Spleen (tissue), 11 donors: Measurements from ENCODE around the gene CCDC141. TPM values are rescaled to one million over a fixed set of nuclear protein-coding genes. Genes with fewer than 3 reads are reported as not detected.

Experiments used
- DNase-seq: peaks from one replicate; pipeline ENCODE4 v3.0.0-alpha.2; 2020
- H3K27ac ChIP-seq, 8 donors: fragments of 200-600 bp; sonication (generic) in 7 of 8; 1 replicate in 4 of 8; 2 replicates in 4 of 8; pipeline versions ENCODE4 v1.5.0 to v1.8.0; 2016 to 2021; ENCODE audit warnings: inconsistent platforms in 4 of 8, mild to moderate bottlenecking in 4 of 8, moderate library complexity in 1 of 8
- H3K27me3 ChIP-seq, 7 donors: fragments of 200-600 bp; sonication (generic) in 6 of 7; replicated peaks in 1 of 7; 1 replicate in 4 of 7; 2 replicates in 3 of 7; pipeline versions ENCODE4 v1.5.0 to v1.8.0; 2016 to 2021; ENCODE audit warnings: inconsistent platforms in 3 of 7, mild to moderate bottlenecking in 1 of 7
- H3K36me3 ChIP-seq, 6 donors: fragments of 200-600 bp; sonication (generic) in 5 of 6; 1 replicate in 4 of 6; 2 replicates in 2 of 6; pipeline versions ENCODE4 v1.5.0 to v1.8.0; 2016 to 2021; ENCODE audit warnings: inconsistent platforms in 2 of 6
- H3K4me1 ChIP-seq, 6 donors: fragments of 200-600 bp; sonication (generic) in 5 of 6; 1 replicate in 3 of 6; 2 replicates in 3 of 6; pipeline versions ENCODE4 v1.5.0 to v1.8.0; 2016 to 2021; ENCODE audit warnings: inconsistent platforms in 3 of 6
- H3K4me3 ChIP-seq, 8 donors: fragments of 200-600 bp; sonication (generic) in 7 of 8; 1 replicate in 4 of 8; 2 replicates in 4 of 8; pipeline versions ENCODE4 v1.5.0 to v1.8.0; 2016 to 2021; ENCODE audit warnings: inconsistent platforms in 4 of 8, mild to moderate bottlenecking in 4 of 8, moderate library complexity in 2 of 8
- H3K9me3 ChIP-seq, 8 donors: fragments of 200-600 bp; sonication (generic) in 7 of 8; 1 replicate in 4 of 8; 2 replicates in 4 of 8; pipeline versions ENCODE4 v1.5.0 to v1.8.0; 2016 to 2021; ENCODE audit warnings: inconsistent platforms in 4 of 8
- POLR2A ChIP-seq, 3 donors: fragments of 450-650 bp; IDR thresholded peaks; one replicate each; pipeline ENCODE4 v1.5.1; 2017; ENCODE audit warnings: antibody characterized with exemption in 3 of 3, mild to moderate bottlenecking in 1 of 3
- POLR2AphosphoS5 ChIP-seq, 3 donors: sonication (generic); formaldehyde crosslinking; IDR thresholded peaks; one replicate each; pipeline ENCODE4 v1.5.1; 2017; ENCODE audit warnings: antibody characterized with exemption in 3 of 3
- WGBS, 5 donors: extraction: QIAGEN DNeasy Blood & Tissue Kit in 3 of 5; methylation state at CpG; one replicate each; pipeline versions ENCODE4 v1.1.5 to v1.1.7; 2013 to 2018; 5-methylcytosine and 5-hydroxymethylcytosine counted together
- intact Hi-C: fragments of 100-400 bp; cut with DNase I; formaldehyde crosslinking; loops from one replicate; pipeline ENCODE4 v1.15.0; 2023; ENCODE audit warnings: low total_unique reads
- polyA plus RNA-seq, 3 donors: library from polyadenylated mRNA; stranded (reverse); fragments of 200-250 nt; gene quantifications; one replicate each; pipeline ENCODE4 v1.2.1, GENCODE V29; 2013
- total RNA-seq, 7 donors: library from RNA; depleted of rRNA in 3 of 7; stranded (reverse); fragments of >200 nt in 3 of 7; fragmentation: NEBNext Ultra II Directional in 4 of 7; extraction: Animal tissue kit (Norgen Biotek cat#: 25700) in 4 of 7; gene quantifications; one replicate each; pipeline versions ENCODE4 v1.1.0 to v1.2.1, GENCODE V29; 2016 to 2021
- TF ChIP-seq, protein P1 (sequence below), 11 experiments: fragments of 200-600 bp in 7 of 11; fragments of 450-650 bp in 4 of 11; sonication (generic) in 4 of 11; IDR thresholded peaks in 8 of 11; conservative IDR thresholded peaks in 3 of 11; 1 replicate in 7 of 11; 2 replicates in 4 of 11; pipeline versions ENCODE4 v1.4.0 to v1.8.0; 2016 to 2021; ENCODE audit warnings: antibody characterized with exemption in 11 of 11, inconsistent platforms in 4 of 11, mild to moderate bottlenecking in 1 of 11
- donor health status: healthy with polysubstance abuse.
- donor health status: DM: no; HTN: no; CAD: no; lungs with moderate emphysema.
- donor health status: DM: no; HTN: no; CAD: no.
- donor health status: Bipolar disorder and iron deficiency.
- donor health status: healthy.
- donor health status: DM: no; HTN: no; CAD: no.
- donor health status: DM: yes; HTN: yes; CAD: no.

CCDC141 gene
- total and polyA plus RNA-seq, 10 donors: 0.29 to 21.3 (median 11.4) TPM

DNA sequence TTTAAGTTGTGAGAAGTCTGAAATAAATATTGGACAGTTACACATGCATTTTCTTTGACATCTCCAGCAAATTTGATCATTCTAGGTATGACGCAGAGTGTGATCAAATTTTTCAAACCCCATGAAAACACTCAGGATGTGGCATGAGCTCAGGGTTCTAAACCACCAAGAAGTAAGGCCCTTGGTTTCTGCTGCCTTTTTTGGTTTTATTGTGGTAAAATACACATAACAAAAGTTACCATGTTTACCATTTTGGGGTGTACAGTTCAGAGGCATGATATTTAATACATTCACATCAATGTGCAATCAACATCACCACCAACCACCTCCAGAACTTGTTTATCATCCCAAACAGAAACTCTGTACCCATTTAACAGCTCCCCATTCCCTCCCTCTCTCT is 178.4 kb downstream of the CCDC141 start:
- 74 to 91% (median 78%) methylated on average over 1 of the region's 1 CpG for WGBS, 5 donors
- H3K4me1 ChIP-seq: peaks cover 0 to 6% (median 1%) of the 10 kb centered on the region in 6 donors
- H3K27ac ChIP-seq: no peak overlapping the region
- H3K9me3 ChIP-seq: no peaks in the 10 kb centered on the region
- TF ChIP-seq POLR2AphosphoS5 (IDR thresholded peaks at IDR 0.05): no peak
- TF ChIP-seq, protein P1, sequence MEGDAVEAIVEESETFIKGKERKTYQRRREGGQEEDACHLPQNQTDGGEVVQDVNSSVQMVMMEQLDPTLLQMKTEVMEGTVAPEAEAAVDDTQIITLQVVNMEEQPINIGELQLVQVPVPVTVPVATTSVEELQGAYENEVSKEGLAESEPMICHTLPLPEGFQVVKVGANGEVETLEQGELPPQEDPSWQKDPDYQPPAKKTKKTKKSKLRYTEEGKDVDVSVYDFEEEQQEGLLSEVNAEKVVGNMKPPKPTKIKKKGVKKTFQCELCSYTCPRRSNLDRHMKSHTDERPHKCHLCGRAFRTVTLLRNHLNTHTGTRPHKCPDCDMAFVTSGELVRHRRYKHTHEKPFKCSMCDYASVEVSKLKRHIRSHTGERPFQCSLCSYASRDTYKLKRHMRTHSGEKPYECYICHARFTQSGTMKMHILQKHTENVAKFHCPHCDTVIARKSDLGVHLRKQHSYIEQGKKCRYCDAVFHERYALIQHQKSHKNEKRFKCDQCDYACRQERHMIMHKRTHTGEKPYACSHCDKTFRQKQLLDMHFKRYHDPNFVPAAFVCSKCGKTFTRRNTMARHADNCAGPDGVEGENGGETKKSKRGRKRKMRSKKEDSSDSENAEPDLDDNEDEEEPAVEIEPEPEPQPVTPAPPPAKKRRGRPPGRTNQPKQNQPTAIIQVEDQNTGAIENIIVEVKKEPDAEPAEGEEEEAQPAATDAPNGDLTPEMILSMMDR (IDR thresholded peaks at IDR 0.05 in 8 of 11, conservative IDR thresholded peaks at IDR 0.05 in 3 of 11): no peak
- TF ChIP-seq POLR2A (IDR thresholded peaks at IDR 0.05): no peak
- intact Hi-C loops: no loop called here
- H3K4me3 ChIP-seq: no peak overlapping the region
- H3K27me3 ChIP-seq: no peaks in the 10 kb centered on the region
- H3K36me3 ChIP-seq: no peaks in the 10 kb centered on the region
- no peak for DNase-seq

DNA sequence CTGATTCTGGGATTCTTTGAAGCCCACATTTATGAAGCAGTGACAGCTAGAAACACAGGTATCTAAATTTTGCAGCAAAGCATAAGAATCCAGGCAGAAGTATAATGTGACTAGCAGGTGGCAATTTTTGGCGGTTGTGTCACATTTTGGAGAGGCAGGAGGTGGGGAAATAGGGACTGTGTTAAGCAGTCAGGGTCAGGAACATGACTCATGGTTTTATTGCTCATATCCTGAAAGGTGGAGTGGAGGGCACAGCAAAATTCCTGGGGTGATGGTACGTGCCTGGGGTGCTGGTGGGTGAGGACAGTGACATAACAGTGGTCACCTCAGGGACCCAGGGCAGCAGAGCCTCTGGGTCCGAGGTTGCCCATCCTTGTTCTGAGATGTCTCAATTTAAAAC is 179.2 kb downstream of the CCDC141 start:
- Histone ChIP-seq H3K36me3 (no peaks in the 10 kb centered on the region), H3K9me3 (no peaks in the 10 kb centered on the region), H3K27ac (no peak overlapping the region), H3K4me3 (no peak overlapping the region), H3K27me3 (no peaks in the 10 kb centered on the region), H3K4me1 (peaks cover 0 to 6% (median 1%) of the 10 kb centered on the region in 6 donors)
- WGBS, 5 donors: 43 to 71% (median 53%) methylated on average over 3 of the region's 3 CpGs
- intact Hi-C loops: no loop called here
- TF ChIP-seq POLR2A (IDR thresholded peaks at IDR 0.05) (no peak), POLR2AphosphoS5 (IDR thresholded peaks at IDR 0.05) (no peak)
- TF ChIP-seq, protein P1 (IDR thresholded peaks at IDR 0.05 in 8 of 11, conservative IDR thresholded peaks at IDR 0.05 in 3 of 11): no peak
- no peak for DNase-seq

GRCh38 chr2:178865999-178866398 is 183.9 kb downstream of the CCDC141 start:
- intact Hi-C loops: no loop called here
- peaks cover 0 to 15% (median 6%) of the 10 kb centered on the region in 6 donors for H3K4me1 ChIP-seq
- no peak for DNase-seq
- WGBS, 5 donors: 93 to 98% (median 95%) methylated on average over 2 of the region's 2 CpGs
- TF ChIP-seq POLR2AphosphoS5 (IDR thresholded peaks at IDR 0.05): no peak
- no peak for TF ChIP-seq POLR2A (IDR thresholded peaks at IDR 0.05)
- TF ChIP-seq, protein P1 (IDR thresholded peaks at IDR 0.05 in 8 of 11, conservative IDR thresholded peaks at IDR 0.05 in 3 of 11): no peak
- H3K9me3 ChIP-seq: no peaks in the 10 kb centered on the region
- H3K27ac ChIP-seq: no peak overlapping the region
- H3K36me3 ChIP-seq: peaks cover 0 to 5% (median 0%) of the 10 kb centered on the region in 6 donors
- no peak overlapping the region for H3K4me3 ChIP-seq
- H3K27me3 ChIP-seq: no peaks in the 10 kb centered on the region

GRCh38 chr2:178865146-178865936 is 184.6 kb downstream of the CCDC141 start:
- TF ChIP-seq POLR2A (IDR thresholded peaks at IDR 0.05): no peak
- TF ChIP-seq, protein P1 (IDR thresholded peaks at IDR 0.05 in 8 of 11, conservative IDR thresholded peaks at IDR 0.05 in 3 of 11): no peak
- TF ChIP-seq POLR2AphosphoS5 (IDR thresholded peaks at IDR 0.05): no peak
- intact Hi-C loops: no loop called here
- Histone ChIP-seq H3K27me3 (no peaks in the 10 kb centered on the region), H3K36me3 (peaks cover 0 to 5% (median 0%) of the 10 kb centered on the region in 6 donors), H3K4me3 (no peak overlapping the region), H3K9me3 (no peaks in the 10 kb centered on the region), H3K4me1 (peaks cover 0 to 11% (median 6%) of the 10 kb centered on the region in 6 donors), H3K27ac (no peak overlapping the region)
- DNase-seq: no peak
- WGBS, 5 donors: 72 to 86% (median 79%) methylated on average over 7 of the region's 7 CpGs
